ENCODE measurements around the gene ZFYVE19. TPM values are rescaled to one million over a fixed set of nuclear protein-coding genes. Genes with fewer than 3 reads are reported as not detected.
A peak's percentile ranks its signal among the peaks of the same experiment; 100 is the strongest.

Gene ZFYVE19
- total and polyA plus RNA-seq, 2 of the 13 experiments (the other 11 are each of a cell fraction or from before 2014, with no cell fraction given) = 23.3 to 44.0 TPM

- TF ChIP-seq ZNF230 (CRISPR knock-in tag; IDR thresholded peaks at IDR 0.05) (no peak), RXRA (CRISPR knock-in tag; IDR thresholded peaks at IDR 0.05) (peak; percentile 73), ZNF800 (CRISPR knock-in tag; IDR thresholded peaks at IDR 0.05) (peak; percentile 22; the same call in 1 of the 2 replicates), ZNF292 (CRISPR knock-in tag; IDR thresholded peaks at IDR 0.05; ENCODE audit: borderline replicate concordance, low read depth) (0 out of 2 replicates have a peak, but pooled peaks have one; percentile 29), POLR2A (IDR thresholded peaks at IDR 0.05; ENCODE audit: insufficient read depth in 1 of 2, low read depth in 2 of 2, low read length in 2 of 2) (peak; percentile 88 to 96), RELA (CRISPR knock-in tag; IDR thresholded peaks at IDR 0.05) (no peak), SP140L (CRISPR knock-in tag; IDR thresholded peaks at IDR 0.05; ENCODE audit: borderline replicate concordance) (no peak), ZNF776 (CRISPR knock-in tag; IDR thresholded peaks at IDR 0.05) (peak; percentile 95), ZSCAN20 (CRISPR knock-in tag; IDR thresholded peaks at IDR 0.05; ENCODE audit: borderline replicate concordance) (no peak), ZNF350 (CRISPR knock-in tag; IDR thresholded peaks at IDR 0.05; ENCODE audit: borderline replicate concordance, low read depth) (peak; percentile 70), GATAD1 (CRISPR knock-in tag; IDR thresholded peaks at IDR 0.05) (peak; percentile 43; the same call in 1 of the 2 replicates), ZSCAN21 (CRISPR knock-in tag; IDR thresholded peaks at IDR 0.05; ENCODE audit: borderline replicate concordance) (peak; percentile 93), RAD51 (IDR thresholded peaks at IDR 0.05; ENCODE audit: borderline replicate concordance) (no peak), ZNF343 (CRISPR knock-in tag; IDR thresholded peaks at IDR 0.05) (peak; percentile 39; the same call in 1 of the 2 replicates), RAD21 (CRISPR knock-in tag; IDR thresholded peaks at IDR 0.05) (peak; percentile 67), MXD1 (CRISPR knock-in tag; IDR thresholded peaks at IDR 0.05) (peak; percentile 91), ZNF354B (CRISPR knock-in tag; IDR thresholded peaks at IDR 0.05) (0 out of 2 replicates have a peak, but pooled peaks have one; percentile 21), GTF3A (CRISPR knock-in tag; conservative IDR thresholded peaks at IDR 0.05) (0 out of 2 replicates have a peak, but pooled peaks have one; percentile 43), KLF11 (CRISPR knock-in tag; IDR thresholded peaks at IDR 0.05) (no peak), HNRNPLL (IDR thresholded peaks at IDR 0.05; ENCODE audit: low read depth, low read length, poor library complexity, severe bottlenecking) (peak; percentile 79), ZNF18 (CRISPR knock-in tag; IDR thresholded peaks at IDR 0.05; ENCODE audit: insufficient replicate concordance) (peak; percentile 76), MED8 (CRISPR knock-in tag; IDR thresholded peaks at IDR 0.05; ENCODE audit: insufficient replicate concordance) (no peak), BRF2 (CRISPR knock-in tag; IDR thresholded peaks at IDR 0.05) (peak; percentile 19; the same call in 1 of the 2 replicates), ELF3 (CRISPR knock-in tag; IDR thresholded peaks at IDR 0.05) (peak; percentile 80), ZNF678 (CRISPR knock-in tag; IDR thresholded peaks at IDR 0.05) (peak; percentile 95; the same call in 1 of the 2 replicates), ZFAT (CRISPR knock-in tag; conservative IDR thresholded peaks at IDR 0.05) (0 out of 2 replicates have a peak, but pooled peaks have one; percentile 46)
Observed at GRCh38 chr15:40763801-40764628, 42.9 kb upstream of the ZFYVE19 start, which contains the start of gene GCHFR (continued).

All from HepG2 (cell line).